MCF 10A (cell line): ENCODE data around the gene CACNA1S. TPM values are rescaled to one million over a fixed set of nuclear protein-coding genes. Genes with fewer than 3 reads are reported as not detected.

Source experiments
- BruUV-seq: library from RNA; stranded (reverse); fragments of 400-500 nt; replicated peaks from 2 replicates; lab custom pipeline; 2021; lab: Mats Ljungman, UMichigan
- CTCF ChIA-PET: fragments of 300-600 bp; sonication (Branson Sonifier 250); formaldehyde crosslinking; extraction: SDS; loops from one replicate; lab custom pipeline; 2021; ENCODE audit warnings: antibody characterized with exemption, inconsistent platforms; lab: Yijun Ruan, JAX
- POLR2A ChIA-PET: fragments of 300-600, 350-650 bp; sonication (Branson Sonifier 250); formaldehyde crosslinking; extraction: SDS; loops from one replicate; lab custom pipeline; 2020; ENCODE audit warnings: antibody characterized with exemption, inconsistent platforms; lab: Yijun Ruan, JAX
- DNase-seq: peaks from one replicate; pipeline ENCODE4 v3.0.0-alpha.2; 2018; ENCODE audit not compliant: unreplicated experiment
- H3K27ac Mint-ChIP-seq: one replicate; pipeline ENCODE4 v1.8.0; 2022; ENCODE audit warnings: mild to moderate bottlenecking, low read depth, mixed read lengths; ENCODE audit not compliant: unreplicated experiment
- H3K27me3 Mint-ChIP-seq: one replicate; pipeline ENCODE4 v1.8.0; 2022; ENCODE audit warnings: mixed read lengths; ENCODE audit not compliant: insufficient read depth, unreplicated experiment
- H3K36me3 Mint-ChIP-seq: one replicate; pipeline ENCODE4 v1.8.0; 2022; ENCODE audit warnings: mild to moderate bottlenecking, moderate library complexity, mixed read lengths; ENCODE audit not compliant: insufficient read depth, unreplicated experiment
- H3K4me1 Mint-ChIP-seq: one replicate; pipeline ENCODE4 v1.8.0; 2022; ENCODE audit warnings: mixed read lengths; ENCODE audit not compliant: insufficient read depth, unreplicated experiment
- H3K4me3 Mint-ChIP-seq: one replicate; pipeline ENCODE4 v1.8.0; 2022; ENCODE audit warnings: mild to moderate bottlenecking, moderate library complexity, mixed read lengths; ENCODE audit not compliant: unreplicated experiment
- H3K9me3 Mint-ChIP-seq: one replicate; pipeline ENCODE4 v1.8.0; 2022; ENCODE audit warnings: mixed read lengths; ENCODE audit not compliant: unreplicated experiment
- CTCF ChIP-seq: fragments of 200-600 bp; IDR thresholded peaks from one replicate; pipeline ENCODE4 v1.8.0; 2022; ENCODE audit warnings: antibody characterized with exemption, mild to moderate bottlenecking; ENCODE audit not compliant: unreplicated experiment
- intact Hi-C: fragments of 100-400 bp; cut with micrococcal nuclease; formaldehyde crosslinking; loops from 2 replicates; pipeline ENCODE4 v1.14.1; 2022
- total RNA-seq: library from RNA; stranded (reverse); gene quantifications from 2 replicates; pipeline ENCODE4 v1.2.3, GENCODE V29; 2022

Gene CACNA1S
- total RNA-seq, 1 experiment from 2014 or later = not detected

DNA sequence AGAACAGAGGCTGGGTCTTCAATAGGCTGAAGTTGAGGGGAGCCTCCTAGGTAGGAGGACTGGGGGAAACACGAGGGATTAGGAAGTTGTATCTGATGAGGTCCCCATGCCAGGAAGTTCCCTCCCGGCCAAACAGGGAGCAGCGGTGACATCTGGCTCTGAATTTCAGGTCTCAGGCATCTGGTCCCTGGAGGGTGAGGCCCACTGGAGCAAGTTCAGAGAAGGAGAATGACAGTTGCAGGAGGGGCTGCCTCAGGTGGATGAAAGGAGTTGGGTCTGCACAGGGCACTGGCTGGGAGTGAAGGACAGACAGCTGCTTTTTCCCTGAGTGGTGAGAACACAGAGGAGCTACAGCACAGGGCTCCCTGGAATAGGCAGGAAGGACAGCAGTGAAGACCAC is 32.9 kb upstream of the CACNA1S start:
- H3K4me1 Mint-ChIP-seq = no peaks in the 10 kb centered on the region
- no peak for TF ChIP-seq CTCF
- H3K27ac Mint-ChIP-seq = peak overlapping the region; percentile 41
- no peaks in the 10 kb centered on the region for H3K27me3 Mint-ChIP-seq
- intact Hi-C loops = no loop called here
- no peak for DNase-seq
- no peak overlapping the region for H3K4me3 Mint-ChIP-seq
- H3K9me3 Mint-ChIP-seq = no peaks in the 10 kb centered on the region
- BruUV-seq = no TSS peak
- H3K36me3 Mint-ChIP-seq = peaks cover 39% of the 10 kb centered on the region
- ChIA-PET CTCF (interaction anchor here (0.6 to 5.7 kb wide), 8 partner anchors 9 to 216 kb away, joined by 3 to 39 read pairs (median 4); partner anchors contain the start of gene TMEM9), POLR2A (interaction anchor here (0.8 to 1.6 kb wide), 2 partner anchors 8 to 77 kb away, joined by 4 read pairs; no protein-coding TSS in a partner anchor)

DNA sequence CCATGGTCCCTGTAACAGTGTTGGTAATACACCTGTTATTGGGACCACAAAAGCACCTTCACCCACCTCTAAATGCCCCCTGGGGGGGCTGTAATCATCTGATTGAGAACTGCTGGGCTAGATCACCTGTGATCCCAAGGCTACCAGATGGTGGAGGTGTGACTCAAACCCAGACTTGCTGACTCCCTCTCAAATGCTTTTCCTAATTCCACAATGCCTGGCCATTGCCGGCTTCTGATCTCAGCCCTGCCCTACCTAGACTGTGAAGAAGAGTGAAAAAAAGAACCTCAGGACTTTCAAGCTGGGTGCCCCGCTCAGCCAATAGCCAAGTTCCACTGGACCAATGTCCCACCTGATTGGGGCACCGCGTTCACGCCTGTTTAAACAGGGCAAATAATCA is 32.5 kb upstream of the CACNA1S start:
- TF ChIP-seq CTCF = no peak
- ChIA-PET POLR2A (interaction anchor here (1.6 kb wide), 1 partner anchor 9 kb away, joined by 4 read pairs; no protein-coding TSS in a partner anchor), CTCF (interaction anchor here (0.6 to 2.0 kb wide), 3 partner anchors 10 to 216 kb away, joined by 3 to 8 read pairs (median 4); partner anchors contain the start of gene TMEM9)
- Mint-ChIP-seq H3K27me3 (no peaks in the 10 kb centered on the region), H3K9me3 (no peaks in the 10 kb centered on the region), H3K27ac (peak overlapping the region; percentile 41), H3K4me1 (no peaks in the 10 kb centered on the region), H3K36me3 (peaks cover 38% of the 10 kb centered on the region), H3K4me3 (no peak overlapping the region)
- BruUV-seq = no TSS peak
- no peak for DNase-seq
- intact Hi-C loops = no loop called here

- no peak overlapping the region for H3K27ac Mint-ChIP-seq
Observed at GRCh38 chr1:201143726-201144635, 31.8 kb upstream of the CACNA1S start.

More at GRCh38 chr1:201143726-201144635, 31.8 kb upstream of the CACNA1S start:
- Mint-ChIP-seq H3K4me3 (no peak overlapping the region), H3K27me3 (no peaks in the 10 kb centered on the region), H3K9me3 (no peaks in the 10 kb centered on the region), H3K4me1 (no peaks in the 10 kb centered on the region), H3K36me3 (peaks cover 38% of the 10 kb centered on the region)
- no peak for DNase-seq
- TF ChIP-seq CTCF = no peak
- intact Hi-C loops = no loop called here
- BruUV-seq = no TSS peak
- CTCF ChIA-PET = interaction anchor here (0.6 to 1.2 kb wide), 3 partner anchors 43 to 584 kb away, joined by 3 to 4 read pairs (median 3); no protein-coding TSS in a partner anchor
- POLR2A ChIA-PET = interaction anchor here (1.6 kb wide), 1 partner anchor 9 kb away, joined by 4 read pairs; no protein-coding TSS in a partner anchor
